ENCODE data around the gene BPGM.
A peak's percentile ranks its signal among the peaks of the same experiment; 100 is the strongest.
"Not testable (repeated sequence)": the region's sequence is repeated elsewhere in the genome, so short reads cannot be mapped to it uniquely, and the experiment has no call there.

The BPGM gene

DNA sequence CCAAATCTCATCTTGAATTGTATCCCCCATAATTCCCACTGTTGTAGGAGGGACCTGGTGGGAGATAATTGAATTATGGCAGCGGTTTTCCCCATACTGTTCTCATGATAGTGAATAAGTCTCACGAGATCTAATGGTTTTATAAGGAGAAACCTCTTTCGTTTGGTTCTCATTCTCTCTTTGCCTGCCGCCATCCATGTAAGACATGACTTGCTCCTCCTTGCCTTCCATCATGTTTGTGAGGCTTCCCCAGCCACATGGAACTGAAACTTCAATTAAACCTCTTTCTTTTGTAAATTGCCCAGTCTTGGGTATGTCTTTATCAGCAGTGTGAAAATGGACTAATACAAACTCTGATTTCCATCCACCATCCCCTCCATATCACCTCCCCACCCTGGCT, 4.7 kb upstream of the BPGM start:
- H3K4me3 ChIP-seq (ENCODE audit: insufficient read depth, low read depth, low read length, poor library complexity, severe bottlenecking); DNase-seq; H3K27me3 ChIP-seq (replicated peaks; ENCODE audit: control insufficient read depth, insufficient read depth, low read length, poor library complexity, severe bottlenecking); H3K36me3 ChIP-seq (ENCODE audit: control insufficient read depth, insufficient read depth, low read length); H3K9me3 ChIP-seq (ENCODE audit: control insufficient read depth, low read length); H3K27ac ChIP-seq (ENCODE audit: insufficient read depth, low read length, poor library complexity, severe bottlenecking): not testable (repeated sequence)
- peaks cover 15% of the 10 kb centered on the region for H3K4me1 ChIP-seq (ENCODE audit: control insufficient read depth, insufficient read depth, low read length, poor library complexity, severe bottlenecking)

- no peak for DNase-seq
- no peak overlapping the region for H3K27ac ChIP-seq (ENCODE audit: insufficient read depth, low read length, poor library complexity, severe bottlenecking)
- no peaks in the 10 kb centered on the region for H3K36me3 ChIP-seq (ENCODE audit: control insufficient read depth, insufficient read depth, low read length)
- no peaks in the 10 kb centered on the region for H3K27me3 ChIP-seq (replicated peaks; ENCODE audit: control insufficient read depth, insufficient read depth, low read length, poor library complexity, severe bottlenecking)
- no peaks in the 10 kb centered on the region for H3K9me3 ChIP-seq (ENCODE audit: control insufficient read depth, low read length)
- peaks cover 11% of the 10 kb centered on the region for H3K4me1 ChIP-seq (ENCODE audit: control insufficient read depth, insufficient read depth, low read length, poor library complexity, severe bottlenecking)
- no peak overlapping the region for H3K4me3 ChIP-seq (ENCODE audit: insufficient read depth, low read depth, low read length, poor library complexity, severe bottlenecking)
Measured at GRCh38 chr7:134643131-134643530, 3.5 kb upstream of the BPGM start.

GRCh38 chr7:134645478-134645877, 1.2 kb upstream of the BPGM start:
- Histone ChIP-seq H3K27ac (ENCODE audit: insufficient read depth, low read length, poor library complexity, severe bottlenecking) (peak overlapping the region; percentile 85), H3K4me3 (ENCODE audit: insufficient read depth, low read depth, low read length, poor library complexity, severe bottlenecking) (peak overlapping the region; percentile 46), H3K27me3 (replicated peaks; ENCODE audit: control insufficient read depth, insufficient read depth, low read length, poor library complexity, severe bottlenecking) (no peaks in the 10 kb centered on the region), H3K36me3 (ENCODE audit: control insufficient read depth, insufficient read depth, low read length) (no peaks in the 10 kb centered on the region), H3K9me3 (ENCODE audit: control insufficient read depth, low read length) (no peaks in the 10 kb centered on the region), H3K4me1 (ENCODE audit: control insufficient read depth, insufficient read depth, low read length, poor library complexity, severe bottlenecking) (peaks cover 11% of the 10 kb centered on the region)
- DNase-seq, result no peak

- DNase-seq, result no peak
- Histone ChIP-seq H3K9me3 (ENCODE audit: control insufficient read depth, low read length) (no peaks in the 10 kb centered on the region), H3K4me1 (ENCODE audit: control insufficient read depth, insufficient read depth, low read length, poor library complexity, severe bottlenecking) (peaks cover 11% of the 10 kb centered on the region), H3K36me3 (ENCODE audit: control insufficient read depth, insufficient read depth, low read length) (no peaks in the 10 kb centered on the region), H3K4me3 (ENCODE audit: insufficient read depth, low read depth, low read length, poor library complexity, severe bottlenecking) (peak overlapping the region; percentile 46), H3K27ac (ENCODE audit: insufficient read depth, low read length, poor library complexity, severe bottlenecking) (peak overlapping the region; percentile 85), H3K27me3 (replicated peaks; ENCODE audit: control insufficient read depth, insufficient read depth, low read length, poor library complexity, severe bottlenecking) (no peaks in the 10 kb centered on the region)
Measured at GRCh38 chr7:134645935-134646334, 718 bp upstream of the BPGM start.

DNA sequence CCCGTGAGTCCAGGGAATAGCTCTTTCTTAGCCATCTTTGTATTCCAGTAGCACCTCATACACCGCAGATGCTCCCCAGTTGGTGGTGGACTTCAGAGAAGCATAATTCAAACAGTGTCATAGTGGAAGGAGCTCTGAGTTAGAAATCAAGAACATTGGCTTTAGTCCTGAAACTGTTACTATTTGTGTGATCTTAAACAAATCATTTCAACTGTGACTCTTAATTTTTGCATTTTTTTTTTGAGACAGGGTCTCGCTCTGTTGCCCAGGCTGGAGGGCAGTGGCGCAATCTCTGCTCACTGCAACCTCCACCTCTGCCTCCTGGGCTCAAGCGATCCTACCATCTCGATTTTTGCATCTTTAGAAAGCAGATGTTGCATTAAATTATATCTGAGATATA, 1.8 kb downstream of the BPGM start:
- no peaks in the 10 kb centered on the region for H3K36me3 ChIP-seq (ENCODE audit: control insufficient read depth, insufficient read depth, low read length)
- H3K27me3 ChIP-seq (replicated peaks; ENCODE audit: control insufficient read depth, insufficient read depth, low read length, poor library complexity, severe bottlenecking), result no peaks in the 10 kb centered on the region
- H3K27ac ChIP-seq (ENCODE audit: insufficient read depth, low read length, poor library complexity, severe bottlenecking), result no peak overlapping the region
- no peaks in the 10 kb centered on the region for H3K9me3 ChIP-seq (ENCODE audit: control insufficient read depth, low read length)
- no peak overlapping the region for H3K4me3 ChIP-seq (ENCODE audit: insufficient read depth, low read depth, low read length, poor library complexity, severe bottlenecking)
- DNase-seq, result no peak
- H3K4me1 ChIP-seq (ENCODE audit: control insufficient read depth, insufficient read depth, low read length, poor library complexity, severe bottlenecking), result peaks cover 11% of the 10 kb centered on the region

GRCh38 chr7:134649226-134649775, 2.6 kb downstream of the BPGM start:
- Histone ChIP-seq H3K27me3 (replicated peaks; ENCODE audit: control insufficient read depth, insufficient read depth, low read length, poor library complexity, severe bottlenecking) (no peaks in the 10 kb centered on the region), H3K4me1 (ENCODE audit: control insufficient read depth, insufficient read depth, low read length, poor library complexity, severe bottlenecking) (peaks cover 11% of the 10 kb centered on the region), H3K9me3 (ENCODE audit: control insufficient read depth, low read length) (no peaks in the 10 kb centered on the region), H3K27ac (ENCODE audit: insufficient read depth, low read length, poor library complexity, severe bottlenecking) (no peak overlapping the region), H3K4me3 (ENCODE audit: insufficient read depth, low read depth, low read length, poor library complexity, severe bottlenecking) (no peak overlapping the region), H3K36me3 (ENCODE audit: control insufficient read depth, insufficient read depth, low read length) (no peaks in the 10 kb centered on the region)
- no peak for DNase-seq

GRCh38 chr7:134651991-134652390, 5.3 kb downstream of the BPGM start:
- Histone ChIP-seq H3K27me3 (replicated peaks; ENCODE audit: control insufficient read depth, insufficient read depth, low read length, poor library complexity, severe bottlenecking) (no peaks in the 10 kb centered on the region), H3K36me3 (ENCODE audit: control insufficient read depth, insufficient read depth, low read length) (no peaks in the 10 kb centered on the region), H3K4me1 (ENCODE audit: control insufficient read depth, insufficient read depth, low read length, poor library complexity, severe bottlenecking) (no peaks in the 10 kb centered on the region), H3K4me3 (ENCODE audit: insufficient read depth, low read depth, low read length, poor library complexity, severe bottlenecking) (no peak overlapping the region), H3K27ac (ENCODE audit: insufficient read depth, low read length, poor library complexity, severe bottlenecking) (no peak overlapping the region), H3K9me3 (ENCODE audit: control insufficient read depth, low read length) (no peaks in the 10 kb centered on the region)
- DNase-seq, result no peak

DNA sequence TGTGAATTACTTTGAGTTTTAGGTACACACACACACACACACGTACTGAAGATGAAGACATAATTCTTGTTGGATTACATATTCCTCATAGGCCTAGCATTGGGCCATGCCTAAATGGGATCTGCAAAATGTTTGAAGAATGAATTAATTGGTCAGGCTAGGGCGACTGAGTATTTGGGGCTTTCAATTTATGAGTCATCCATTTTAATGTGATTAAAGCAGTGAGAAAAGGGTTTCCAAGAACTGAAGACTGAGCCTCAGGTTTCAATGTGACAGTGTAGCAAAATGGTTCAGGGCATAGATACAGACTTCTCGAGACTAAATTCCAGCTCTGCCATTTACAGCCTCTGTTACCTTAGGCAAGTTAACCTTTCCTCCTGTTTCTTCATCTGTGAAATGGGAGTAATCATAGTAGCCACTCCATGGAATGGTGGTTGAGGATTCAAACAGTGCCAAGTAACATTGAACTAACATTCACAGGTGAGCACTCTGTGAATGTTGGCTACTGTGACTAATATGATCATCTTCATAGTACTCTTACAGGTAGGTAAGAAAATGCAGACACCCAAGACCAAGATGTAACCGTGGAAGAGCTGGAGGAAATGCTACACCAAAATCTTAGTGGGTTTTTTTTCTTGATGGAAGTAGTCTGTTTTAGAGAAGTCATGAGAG, 7.6 kb downstream of the BPGM start:
- no peak overlapping the region for H3K27ac ChIP-seq (ENCODE audit: insufficient read depth, low read length, poor library complexity, severe bottlenecking)
- no peaks in the 10 kb centered on the region for H3K27me3 ChIP-seq (replicated peaks; ENCODE audit: control insufficient read depth, insufficient read depth, low read length, poor library complexity, severe bottlenecking)
- H3K4me1 ChIP-seq (ENCODE audit: control insufficient read depth, insufficient read depth, low read length, poor library complexity, severe bottlenecking), result no peaks in the 10 kb centered on the region
- H3K36me3 ChIP-seq (ENCODE audit: control insufficient read depth, insufficient read depth, low read length), result no peaks in the 10 kb centered on the region
- no peaks in the 10 kb centered on the region for H3K9me3 ChIP-seq (ENCODE audit: control insufficient read depth, low read length)
- no peak for DNase-seq
- no peak overlapping the region for H3K4me3 ChIP-seq (ENCODE audit: insufficient read depth, low read depth, low read length, poor library complexity, severe bottlenecking)

DNA sequence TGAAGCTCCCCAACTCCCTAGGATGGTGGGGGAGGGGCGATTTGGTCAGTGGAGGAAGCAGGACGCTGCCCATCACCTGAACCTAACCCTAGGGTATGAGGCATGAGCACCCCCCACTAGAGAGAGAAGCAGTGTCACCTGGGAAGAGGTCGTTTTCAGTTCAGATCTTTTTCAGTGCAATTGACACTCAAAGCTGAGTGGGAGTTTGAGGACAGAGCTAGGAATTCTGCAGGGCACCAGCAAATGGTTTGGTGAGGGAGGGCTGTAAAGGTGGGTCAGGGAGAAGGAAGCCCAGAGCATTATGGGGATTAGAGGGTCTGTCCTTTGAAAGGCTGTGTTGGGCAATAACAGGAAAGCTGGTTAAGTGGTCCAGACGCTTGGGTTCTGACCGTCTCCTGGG, 10.9 kb downstream of the BPGM start:
- Histone ChIP-seq H3K4me1 (ENCODE audit: control insufficient read depth, insufficient read depth, low read length, poor library complexity, severe bottlenecking) (no peaks in the 10 kb centered on the region), H3K27ac (ENCODE audit: insufficient read depth, low read length, poor library complexity, severe bottlenecking) (no peak overlapping the region), H3K27me3 (replicated peaks; ENCODE audit: control insufficient read depth, insufficient read depth, low read length, poor library complexity, severe bottlenecking) (no peaks in the 10 kb centered on the region), H3K4me3 (ENCODE audit: insufficient read depth, low read depth, low read length, poor library complexity, severe bottlenecking) (no peak overlapping the region), H3K9me3 (ENCODE audit: control insufficient read depth, low read length) (no peaks in the 10 kb centered on the region), H3K36me3 (ENCODE audit: control insufficient read depth, insufficient read depth, low read length) (peaks cover 9% of the 10 kb centered on the region)
- DNase-seq, result no peak

DNA sequence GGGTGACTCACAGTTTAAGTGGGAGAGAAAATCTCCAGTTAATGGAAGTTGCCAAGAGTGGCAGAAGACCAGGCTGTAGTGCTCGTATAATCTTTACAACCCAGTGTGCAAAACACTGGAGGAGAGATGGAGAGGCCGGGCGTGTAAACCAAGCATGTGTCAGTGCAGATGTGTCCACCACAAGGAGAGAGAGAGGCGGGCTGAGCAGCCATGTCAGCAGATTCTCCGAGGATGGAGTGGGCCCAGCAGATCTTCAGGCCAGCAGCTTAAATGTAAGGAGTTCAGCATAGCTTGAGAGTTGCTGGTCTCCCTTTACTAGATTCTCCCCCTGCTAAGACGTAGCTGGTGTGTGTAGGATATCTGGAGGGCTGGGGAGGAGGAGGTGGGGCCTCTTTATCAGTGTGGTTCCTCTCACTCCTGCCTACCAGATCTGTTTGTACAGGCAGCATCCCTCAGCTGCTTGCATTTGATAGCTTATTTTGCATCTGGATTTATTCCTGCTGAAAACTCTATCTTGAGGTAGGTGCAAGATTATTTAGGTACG, 13.7 kb downstream of the BPGM start:
- no peaks in the 10 kb centered on the region for H3K4me1 ChIP-seq (ENCODE audit: control insufficient read depth, insufficient read depth, low read length, poor library complexity, severe bottlenecking)
- no peak overlapping the region for H3K27ac ChIP-seq (ENCODE audit: insufficient read depth, low read length, poor library complexity, severe bottlenecking)
- no peak overlapping the region for H3K4me3 ChIP-seq (ENCODE audit: insufficient read depth, low read depth, low read length, poor library complexity, severe bottlenecking)
- DNase-seq, result no peak
- no peaks in the 10 kb centered on the region for H3K27me3 ChIP-seq (replicated peaks; ENCODE audit: control insufficient read depth, insufficient read depth, low read length, poor library complexity, severe bottlenecking)
- no peaks in the 10 kb centered on the region for H3K9me3 ChIP-seq (ENCODE audit: control insufficient read depth, low read length)
- H3K36me3 ChIP-seq (ENCODE audit: control insufficient read depth, insufficient read depth, low read length), result peaks cover 9% of the 10 kb centered on the region
